Measurements from ENCODE around the gene SASH1.

The SASH1 gene

DNA sequence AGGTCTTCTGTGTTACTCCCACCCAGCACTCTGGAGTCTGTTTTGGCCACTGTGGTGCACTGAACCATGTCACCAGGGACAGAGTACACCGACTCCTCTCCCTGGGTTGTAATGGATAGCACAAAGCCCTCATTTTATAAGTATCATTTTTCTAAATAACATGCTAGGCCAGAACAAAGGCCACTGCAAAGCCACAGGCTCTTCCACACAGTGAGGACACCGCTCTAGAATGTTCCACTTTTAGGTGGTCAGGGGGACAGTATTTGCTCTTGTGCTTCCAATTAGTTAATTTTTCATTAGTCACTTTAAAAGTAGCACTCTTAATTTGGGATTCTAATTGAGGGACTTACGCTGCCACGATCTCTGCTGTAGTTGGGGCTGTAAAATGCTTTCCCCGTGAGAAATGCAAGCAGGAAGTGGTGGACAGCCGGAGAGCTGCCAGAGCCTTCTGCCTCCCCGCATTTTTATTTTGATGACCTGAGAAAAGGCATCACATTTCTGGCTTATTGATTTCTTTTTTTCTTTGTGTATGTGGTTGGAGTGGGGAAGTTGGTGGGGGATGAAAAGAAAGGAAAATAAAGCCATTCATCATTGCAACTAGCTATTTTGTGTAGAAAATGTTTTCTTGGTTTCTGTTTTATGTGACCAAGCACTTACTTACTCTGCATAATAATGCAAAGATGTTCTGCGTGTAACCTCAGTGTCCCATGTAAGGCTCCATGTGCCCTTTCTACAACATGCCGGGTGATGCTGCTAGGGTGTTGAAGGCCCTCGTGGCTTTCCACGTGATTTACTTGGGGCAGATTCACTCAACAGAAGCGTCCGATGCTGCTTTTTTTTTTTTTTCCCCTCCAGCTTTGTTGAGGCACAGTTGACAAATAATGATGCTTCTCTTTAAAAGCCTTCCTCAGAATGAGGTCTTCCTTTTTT lies 195.9 kb downstream of the SASH1 start:
- H3K4me3 ChIP-seq (ENCODE audit: low read length) = no peak overlapping the region
- DNase-seq (ENCODE audit: low read depth) = no peak
- TF ChIP-seq, protein P1, sequence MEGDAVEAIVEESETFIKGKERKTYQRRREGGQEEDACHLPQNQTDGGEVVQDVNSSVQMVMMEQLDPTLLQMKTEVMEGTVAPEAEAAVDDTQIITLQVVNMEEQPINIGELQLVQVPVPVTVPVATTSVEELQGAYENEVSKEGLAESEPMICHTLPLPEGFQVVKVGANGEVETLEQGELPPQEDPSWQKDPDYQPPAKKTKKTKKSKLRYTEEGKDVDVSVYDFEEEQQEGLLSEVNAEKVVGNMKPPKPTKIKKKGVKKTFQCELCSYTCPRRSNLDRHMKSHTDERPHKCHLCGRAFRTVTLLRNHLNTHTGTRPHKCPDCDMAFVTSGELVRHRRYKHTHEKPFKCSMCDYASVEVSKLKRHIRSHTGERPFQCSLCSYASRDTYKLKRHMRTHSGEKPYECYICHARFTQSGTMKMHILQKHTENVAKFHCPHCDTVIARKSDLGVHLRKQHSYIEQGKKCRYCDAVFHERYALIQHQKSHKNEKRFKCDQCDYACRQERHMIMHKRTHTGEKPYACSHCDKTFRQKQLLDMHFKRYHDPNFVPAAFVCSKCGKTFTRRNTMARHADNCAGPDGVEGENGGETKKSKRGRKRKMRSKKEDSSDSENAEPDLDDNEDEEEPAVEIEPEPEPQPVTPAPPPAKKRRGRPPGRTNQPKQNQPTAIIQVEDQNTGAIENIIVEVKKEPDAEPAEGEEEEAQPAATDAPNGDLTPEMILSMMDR (conservative IDR thresholded peaks at IDR 0.05; ENCODE audit: low read depth, low read length) = no peak

DNA sequence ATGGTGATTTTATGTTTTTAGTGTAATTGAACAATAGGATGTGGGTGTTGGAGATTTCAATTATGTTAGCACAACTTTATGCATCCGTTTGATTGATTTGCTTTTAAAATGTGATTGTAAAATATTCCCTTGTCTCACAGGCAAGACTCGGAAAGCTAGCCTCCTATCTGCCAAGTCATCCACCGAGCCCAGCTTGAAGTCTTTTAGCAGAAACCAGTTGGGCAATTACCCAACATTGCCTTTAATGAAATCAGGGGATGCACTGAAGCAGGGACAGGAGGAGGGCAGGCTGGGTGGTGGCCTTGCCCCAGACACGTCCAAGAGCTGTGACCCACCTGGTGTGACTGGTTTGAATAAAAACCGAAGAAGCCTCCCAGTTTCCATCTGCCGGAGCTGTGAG lies 200.9 kb downstream of the SASH1 start:
- TF ChIP-seq, protein P1 (conservative IDR thresholded peaks at IDR 0.05; ENCODE audit: low read depth, low read length) = no peak
- H3K4me3 ChIP-seq (ENCODE audit: low read length) = no peak overlapping the region
- DNase-seq (ENCODE audit: low read depth) = no peak

DNA sequence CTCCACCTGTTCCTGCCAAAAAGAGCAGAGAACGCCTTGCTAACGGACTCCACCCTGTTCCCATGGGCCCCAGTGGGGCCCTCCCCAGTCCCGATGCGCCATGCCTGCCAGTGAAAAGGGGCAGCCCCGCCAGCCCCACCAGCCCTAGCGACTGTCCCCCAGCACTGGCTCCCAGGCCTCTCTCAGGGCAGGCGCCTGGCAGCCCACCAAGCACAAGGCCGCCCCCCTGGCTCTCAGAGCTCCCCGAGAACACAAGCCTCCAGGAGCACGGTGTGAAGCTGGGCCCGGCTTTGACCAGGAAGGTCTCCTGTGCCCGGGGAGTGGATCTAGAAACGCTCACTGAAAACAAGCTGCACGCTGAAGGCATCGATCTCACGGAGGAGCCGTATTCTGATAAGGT lies 201.8 kb downstream of the SASH1 start:
- no peak overlapping the region for H3K4me3 ChIP-seq (ENCODE audit: low read length)
- no peak for DNase-seq (ENCODE audit: low read depth)
- TF ChIP-seq, protein P1 (conservative IDR thresholded peaks at IDR 0.05; ENCODE audit: low read depth, low read length) = no peak

DNA sequence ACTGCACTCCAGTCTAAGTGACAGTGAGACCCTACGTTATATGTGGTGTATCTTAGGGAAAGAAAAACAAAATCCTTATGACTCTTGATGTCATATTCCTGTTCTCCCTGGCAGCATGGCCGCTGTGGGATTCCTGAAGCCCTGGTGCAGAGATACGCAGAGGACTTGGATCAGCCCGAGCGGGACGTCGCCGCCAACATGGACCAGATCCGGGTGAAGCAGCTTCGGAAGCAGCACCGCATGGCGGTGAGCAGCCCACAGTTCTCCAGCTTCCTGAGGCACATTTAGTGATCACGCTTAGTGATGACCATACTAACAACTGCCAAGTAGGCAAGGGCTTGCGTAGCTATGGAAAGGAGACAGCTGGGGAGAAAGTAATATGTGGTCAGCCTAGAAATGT lies 203.3 kb downstream of the SASH1 start:
- TF ChIP-seq, protein P1 (conservative IDR thresholded peaks at IDR 0.05; ENCODE audit: low read depth, low read length) = no peak
- no peak overlapping the region for H3K4me3 ChIP-seq (ENCODE audit: low read length)
- no peak for DNase-seq (ENCODE audit: low read depth)

DNA sequence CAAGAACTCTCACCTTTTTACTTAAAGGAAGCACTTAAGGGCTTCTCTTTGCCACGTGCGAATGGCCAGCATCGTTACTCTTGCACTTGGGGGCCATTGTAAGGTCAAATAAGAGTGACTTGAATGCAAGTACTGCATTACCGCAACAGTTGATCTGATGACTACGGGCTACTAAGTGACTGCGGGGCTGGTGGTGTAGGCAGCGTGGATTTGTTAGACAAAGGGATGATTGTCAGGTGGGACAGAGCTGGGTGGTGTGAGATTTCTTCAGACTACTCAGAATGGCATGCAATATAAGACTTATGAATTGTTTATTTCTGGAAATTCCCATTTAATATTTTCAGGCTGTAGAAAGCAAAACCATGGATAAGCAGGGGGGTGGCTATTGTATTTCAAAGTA lies 204.5 kb downstream of the SASH1 start:
- no peak for DNase-seq (ENCODE audit: low read depth)
- no peak overlapping the region for H3K4me3 ChIP-seq (ENCODE audit: low read length)
- TF ChIP-seq, protein P1 (conservative IDR thresholded peaks at IDR 0.05; ENCODE audit: low read depth, low read length) = no peak

DNA sequence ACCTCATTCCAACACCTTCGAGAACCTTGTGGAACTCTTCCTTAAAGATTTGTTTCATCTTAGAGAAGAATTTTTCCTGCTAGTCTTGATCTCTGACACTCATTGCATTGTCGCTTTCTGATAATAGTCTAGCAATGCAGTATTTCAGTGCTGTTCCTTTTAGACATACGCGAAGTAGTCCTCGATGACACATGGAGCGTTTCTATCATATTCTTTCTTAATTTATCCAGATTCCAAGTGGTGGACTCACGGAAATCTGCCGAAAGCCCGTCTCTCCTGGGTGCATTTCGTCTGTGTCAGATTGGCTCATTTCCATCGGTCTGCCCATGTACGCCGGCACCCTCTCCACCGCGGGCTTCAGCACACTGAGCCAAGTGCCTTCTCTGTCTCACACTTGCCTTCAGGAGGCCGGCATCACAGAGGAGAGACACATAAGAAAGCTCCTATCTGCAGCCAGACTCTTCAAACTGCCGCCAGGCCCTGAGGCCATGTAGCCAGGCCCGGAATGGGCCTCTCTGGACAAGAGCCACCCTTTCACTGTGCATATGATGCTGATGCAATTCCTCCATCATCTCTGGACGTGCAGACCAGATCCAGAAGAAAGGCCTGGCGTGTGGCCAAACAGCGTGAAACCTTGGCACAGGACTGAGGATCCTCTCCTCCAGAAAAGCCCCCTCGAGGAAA lies 205.6 kb downstream of the SASH1 start:
- TF ChIP-seq, protein P1 (conservative IDR thresholded peaks at IDR 0.05; ENCODE audit: low read depth, low read length) = no peak
- H3K4me3 ChIP-seq (ENCODE audit: low read length) = no peak overlapping the region
- DNase-seq (ENCODE audit: low read depth) = no peak
